HG02943 (cell line): ENCODE results near the gene VARS2.

ENCODE experiments used
- ATAC-seq: cut with Tn5 transposase; IDR thresholded peaks from one replicate; pipeline ENCODE4 v1.9.1; 2021; ENCODE audit warnings: mild to moderate bottlenecking, low read depth, moderate library complexity; ENCODE audit not compliant: unreplicated experiment

The VARS2 gene

DNA sequence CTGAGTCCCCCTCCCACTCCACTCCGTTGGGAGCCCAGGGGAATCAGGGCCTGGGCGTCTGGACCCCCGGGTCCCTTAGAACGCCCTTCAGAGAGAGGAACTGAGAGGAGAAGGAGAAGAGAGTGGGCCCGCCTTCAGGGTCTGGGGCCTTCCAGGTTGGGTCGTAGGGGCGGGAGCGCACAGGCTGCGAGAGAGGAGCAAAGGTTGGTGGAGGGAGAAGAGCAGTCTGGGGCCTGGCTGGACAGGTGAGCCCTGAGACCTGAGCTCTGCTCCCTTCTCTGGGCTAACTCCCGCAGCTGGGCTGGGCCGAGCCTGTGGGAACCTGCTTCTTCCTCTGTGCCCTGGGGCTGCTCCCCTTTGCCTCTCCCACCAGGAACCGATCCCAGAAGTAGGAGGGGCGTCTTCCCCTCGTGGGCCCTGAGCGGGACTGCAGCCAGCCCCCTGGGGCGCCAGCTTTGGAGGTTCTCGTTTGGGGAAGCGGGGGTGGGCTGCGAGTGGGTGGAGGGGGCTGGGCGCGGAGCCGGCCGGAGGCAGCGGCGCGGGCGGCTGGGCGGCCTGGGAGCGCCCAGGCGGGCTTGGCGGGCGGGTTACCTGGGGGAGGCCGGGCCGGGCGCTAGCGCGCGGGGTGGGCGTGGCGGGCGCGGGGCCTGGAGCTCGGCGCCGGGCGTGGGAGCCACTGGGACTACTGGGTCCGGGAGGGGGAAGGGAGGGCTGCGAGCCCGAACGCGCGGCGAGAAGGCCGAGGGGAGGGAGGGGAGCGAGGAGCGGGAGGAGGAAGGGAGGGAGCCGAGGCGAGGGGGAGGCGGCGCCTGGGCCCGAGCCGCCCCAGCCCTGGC, 30.1 kb upstream of the VARS2 start, which contains the start of gene DDR1:
TSS of gene DDR1 (plus strand) at position 835 of the 836 bp plus-strand sequence. CDS start 4,211 bp downstream, outside the sequence.
- no peak for ATAC-seq

DNA sequence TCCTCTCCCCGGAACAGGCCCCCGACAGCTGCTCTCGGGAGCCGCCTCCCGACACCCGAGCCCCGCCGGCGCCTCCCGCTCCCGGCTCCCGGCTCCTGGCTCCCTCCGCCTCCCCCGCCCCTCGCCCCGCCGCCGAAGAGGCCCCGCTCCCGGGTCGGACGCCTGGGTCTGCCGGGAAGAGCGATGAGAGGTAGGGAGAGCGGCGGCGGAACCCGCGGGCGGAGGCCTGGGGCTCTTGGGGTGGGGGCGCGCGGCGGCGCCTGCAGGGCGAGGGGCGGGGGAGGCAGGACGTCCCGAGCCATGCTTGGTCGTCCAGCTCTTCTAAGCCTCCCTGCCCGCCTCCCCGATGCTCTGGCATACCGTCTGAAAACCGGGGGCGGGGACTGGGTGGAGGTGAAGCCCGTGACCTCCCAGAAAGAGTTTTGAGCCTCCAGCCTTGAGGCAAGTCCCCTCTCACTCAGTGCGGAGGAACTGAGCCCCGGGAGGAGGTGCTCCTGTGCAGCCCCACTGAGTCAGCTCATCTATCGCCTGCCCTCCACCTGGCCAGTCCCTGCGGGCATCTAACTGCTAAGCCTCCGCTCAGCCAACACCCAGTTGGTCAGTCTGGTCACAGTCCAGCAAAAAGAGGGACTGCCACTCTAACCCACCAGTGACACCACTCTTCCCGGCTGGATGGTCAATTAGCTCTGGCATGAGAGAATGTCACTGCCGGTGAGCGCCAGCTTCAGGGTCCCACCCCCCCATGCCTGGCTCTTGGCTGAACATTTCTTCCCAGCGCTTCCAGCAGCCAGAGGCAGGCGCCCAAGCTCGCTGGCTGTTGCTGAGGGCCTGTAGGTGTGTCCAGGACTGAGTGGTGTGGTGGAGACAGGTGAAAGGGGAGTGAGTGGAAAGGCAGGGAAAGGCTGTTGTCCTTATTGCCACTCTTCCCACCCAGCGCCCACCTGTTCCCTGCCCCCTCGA, 29.2 kb upstream of the VARS2 start:
- ATAC-seq: no peak

DNA sequence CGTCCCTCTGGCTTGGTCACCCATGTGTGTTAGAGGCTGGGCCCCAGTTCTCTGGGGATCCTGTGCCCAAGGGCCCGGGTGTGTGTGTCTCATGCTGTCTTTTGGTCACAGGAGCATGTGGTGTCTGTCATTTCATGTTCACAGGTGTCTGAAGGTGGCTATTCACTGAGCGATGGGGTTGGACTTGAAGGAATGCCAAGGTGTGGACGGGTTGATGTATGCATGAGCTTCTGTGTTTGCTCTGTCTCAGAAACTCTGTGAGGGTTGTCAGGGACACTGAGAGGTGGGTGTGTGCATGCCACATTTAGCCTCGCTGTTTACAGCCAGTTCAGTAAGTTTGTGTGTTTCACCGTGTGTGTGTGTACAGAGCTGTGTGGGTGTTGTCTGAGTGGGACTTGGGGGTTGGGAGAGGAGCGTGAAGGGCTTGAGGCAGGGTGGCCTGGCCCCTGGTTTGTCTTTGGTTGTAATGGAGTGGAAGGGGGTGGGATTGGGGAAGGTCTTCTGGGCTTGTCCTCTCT, 28.5 kb upstream of the VARS2 start:
- no peak for ATAC-seq

GRCh38 chr6:30885999-30886896, 27.8 kb upstream of the VARS2 start:
- ATAC-seq: no peak

GRCh38 chr6:30886897-30887255, 27.2 kb upstream of the VARS2 start:
- no peak for ATAC-seq

- no peak for ATAC-seq
Observed at GRCh38 chr6:30887901-30888815, 25.9 kb upstream of the VARS2 start.

DNA sequence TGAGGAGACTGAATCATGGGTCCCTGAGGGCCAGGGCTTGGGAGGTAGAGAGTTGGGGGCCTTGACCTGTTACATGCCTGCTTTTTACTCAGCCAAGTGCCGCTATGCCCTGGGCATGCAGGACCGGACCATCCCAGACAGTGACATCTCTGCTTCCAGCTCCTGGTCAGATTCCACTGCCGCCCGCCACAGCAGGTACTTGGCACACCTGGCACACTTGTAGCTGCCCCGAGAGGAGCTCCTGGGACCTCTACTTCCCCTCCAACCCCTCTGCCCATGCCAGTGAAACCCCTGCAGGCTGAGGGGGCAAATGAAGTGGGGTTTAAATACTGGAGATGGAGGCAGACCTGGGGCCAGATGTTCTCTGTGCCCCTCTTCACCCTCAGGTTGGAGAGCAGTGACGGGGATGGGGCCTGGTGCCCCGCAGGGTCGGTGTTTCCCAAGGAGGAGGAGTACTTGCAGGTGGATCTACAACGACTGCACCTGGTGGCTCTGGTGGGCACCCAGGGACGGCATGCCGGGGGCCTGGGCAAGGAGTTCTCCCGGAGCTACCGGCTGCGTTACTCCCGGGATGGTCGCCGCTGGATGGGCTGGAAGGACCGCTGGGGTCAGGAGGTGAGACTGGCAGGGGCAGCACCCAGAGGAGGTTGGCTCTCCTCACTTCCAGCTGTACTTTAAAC, 25.1 kb upstream of the VARS2 start:
- ATAC-seq: no peak

DNA sequence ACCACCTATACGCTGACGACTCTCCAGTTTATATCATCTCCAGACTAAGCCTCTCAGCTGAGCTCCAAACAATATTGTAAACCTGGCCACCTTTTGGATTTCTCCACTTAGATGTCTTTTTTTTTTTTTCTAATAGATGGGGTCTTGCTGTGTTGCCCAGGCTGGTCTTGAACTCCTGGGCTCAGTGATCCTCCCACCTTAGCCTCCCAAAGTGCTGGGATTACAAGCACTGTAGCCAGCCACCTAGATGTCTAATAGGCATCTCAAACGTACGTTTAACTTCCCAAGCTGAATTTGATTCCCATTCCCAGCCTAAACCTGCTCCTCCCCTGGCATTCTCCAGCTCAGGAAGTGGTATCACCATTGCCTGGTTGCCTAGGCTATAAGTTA, 24.5 kb upstream of the VARS2 start:
- no peak for ATAC-seq

DNA sequence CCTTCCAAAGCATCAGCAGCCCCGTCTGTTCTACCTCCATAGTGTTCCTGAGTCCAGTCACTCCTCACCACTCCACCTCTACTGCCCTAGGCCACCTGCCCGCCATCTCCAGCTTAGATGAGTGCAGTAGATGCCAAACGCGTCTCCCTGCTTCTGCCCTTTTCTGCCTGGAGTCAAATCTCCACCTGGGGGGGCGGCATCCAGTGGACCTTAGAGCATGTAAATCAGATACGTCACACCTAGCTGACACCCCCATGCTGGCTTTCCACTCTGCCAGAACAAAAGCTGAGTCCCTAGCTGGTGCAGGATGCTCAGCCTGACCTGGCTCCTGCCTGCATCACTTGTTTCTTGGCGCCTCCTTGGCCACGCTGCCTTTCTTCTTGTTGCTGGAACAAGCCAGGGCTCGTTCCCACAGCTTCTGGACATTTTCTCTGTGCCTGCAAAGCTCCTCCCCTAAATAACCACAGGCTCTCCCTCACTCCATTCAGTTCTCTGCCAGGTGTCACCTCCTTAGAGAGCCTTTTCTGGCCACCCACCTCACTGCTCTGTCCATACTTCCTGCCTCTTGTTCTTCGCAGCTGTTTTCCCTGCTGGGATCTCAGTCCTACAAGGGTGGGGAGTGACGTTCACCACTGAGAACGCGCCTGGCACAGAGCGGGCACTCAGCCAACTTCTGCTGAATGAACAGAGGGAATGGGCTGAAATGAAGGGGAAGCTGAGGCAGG, 24.0 kb upstream of the VARS2 start:
- no peak for ATAC-seq

- ATAC-seq: no peak
Observed at GRCh38 chr6:30890646-30891449, 23.2 kb upstream of the VARS2 start.

DNA sequence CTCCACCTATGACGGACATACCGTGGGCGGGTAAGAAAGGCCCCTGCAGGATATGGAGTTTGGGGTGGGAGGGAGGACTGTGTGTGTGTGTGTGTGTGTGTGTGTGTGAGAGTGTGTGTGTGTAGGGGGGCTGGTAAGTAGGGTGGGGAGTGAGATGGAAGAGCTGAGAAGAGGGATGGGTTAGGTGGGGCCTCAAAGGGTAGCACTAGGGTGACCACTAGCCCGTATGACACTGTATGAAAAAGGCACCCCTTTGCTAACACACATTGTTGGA, 22.7 kb upstream of the VARS2 start:
- ATAC-seq: no peak

DNA sequence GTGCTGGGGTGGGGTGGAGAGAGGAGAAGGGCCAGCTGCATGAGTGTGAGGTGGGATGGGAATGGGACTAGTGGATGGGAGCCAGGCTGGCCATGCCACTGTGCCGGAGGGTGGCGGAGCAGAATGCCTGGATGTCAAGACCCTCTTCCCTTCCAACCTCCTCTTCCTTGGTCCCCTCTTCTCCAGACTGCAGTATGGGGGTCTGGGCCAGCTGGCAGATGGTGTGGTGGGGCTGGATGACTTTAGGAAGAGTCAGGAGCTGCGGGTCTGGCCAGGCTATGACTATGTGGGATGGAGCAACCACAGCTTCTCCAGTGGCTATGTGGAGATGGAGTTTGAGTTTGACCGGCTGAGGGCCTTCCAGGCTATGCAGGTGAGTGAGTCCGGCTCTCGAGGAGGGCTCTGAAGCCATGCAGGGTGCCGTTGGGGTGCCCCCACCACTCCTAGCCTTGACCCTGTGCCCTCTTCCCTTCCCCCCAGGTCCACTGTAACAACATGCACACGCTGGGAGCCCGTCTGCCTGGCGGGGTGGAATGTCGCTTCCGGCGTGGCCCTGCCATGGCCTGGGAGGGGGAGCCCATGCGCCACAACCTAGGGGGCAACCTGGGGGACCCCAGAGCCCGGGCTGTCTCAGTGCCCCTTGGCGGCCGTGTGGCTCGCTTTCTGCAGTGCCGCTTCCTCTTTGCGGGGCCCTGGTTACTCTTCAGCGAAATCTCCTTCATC, 22.1 kb upstream of the VARS2 start:
- ATAC-seq: no peak

DNA sequence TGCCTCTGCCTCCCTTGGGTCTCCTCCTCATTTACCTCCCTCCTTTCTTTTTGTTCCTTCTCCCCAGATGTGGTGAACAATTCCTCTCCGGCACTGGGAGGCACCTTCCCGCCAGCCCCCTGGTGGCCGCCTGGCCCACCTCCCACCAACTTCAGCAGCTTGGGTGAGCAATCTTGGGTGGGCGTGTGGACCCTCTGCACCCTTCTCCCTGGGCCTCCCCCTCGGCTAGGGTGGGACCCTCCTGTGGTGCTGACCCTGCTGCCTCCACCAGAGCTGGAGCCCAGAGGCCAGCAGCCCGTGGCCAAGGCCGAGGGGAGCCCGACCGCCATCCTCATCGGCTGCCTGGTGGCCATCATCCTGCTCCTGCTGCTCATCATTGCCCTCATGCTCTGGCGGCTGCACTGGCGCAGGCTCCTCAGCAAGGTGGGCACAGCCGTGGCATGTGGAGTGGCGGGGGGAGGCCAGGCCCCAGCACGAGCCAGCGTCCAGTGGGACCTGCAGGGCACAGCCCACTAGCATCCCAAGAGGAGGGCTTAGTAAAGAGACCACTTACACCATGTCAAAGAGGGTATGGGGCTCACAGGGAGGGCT, 20.9 kb upstream of the VARS2 start:
- no peak for ATAC-seq

DNA sequence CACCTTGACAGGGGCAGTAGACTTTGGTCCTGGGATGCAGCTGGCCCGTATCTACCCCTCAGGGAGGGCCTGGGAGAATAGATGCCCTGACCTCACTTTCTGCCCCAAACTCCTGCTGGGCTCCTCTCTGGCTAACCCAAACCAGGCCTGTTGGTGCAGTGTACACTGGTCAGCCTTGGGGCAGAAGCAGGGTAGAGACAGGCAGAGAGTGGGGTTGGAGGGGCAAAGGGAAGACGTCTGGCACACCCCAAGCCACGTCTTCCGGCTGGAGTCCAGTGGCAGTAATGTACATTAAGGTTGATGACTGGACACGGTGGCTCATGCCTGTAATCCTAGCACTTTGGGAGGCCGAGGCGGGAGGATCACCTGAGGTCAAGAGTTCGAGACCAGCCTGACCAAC, 20.4 kb upstream of the VARS2 start:
- ATAC-seq: no peak

DNA sequence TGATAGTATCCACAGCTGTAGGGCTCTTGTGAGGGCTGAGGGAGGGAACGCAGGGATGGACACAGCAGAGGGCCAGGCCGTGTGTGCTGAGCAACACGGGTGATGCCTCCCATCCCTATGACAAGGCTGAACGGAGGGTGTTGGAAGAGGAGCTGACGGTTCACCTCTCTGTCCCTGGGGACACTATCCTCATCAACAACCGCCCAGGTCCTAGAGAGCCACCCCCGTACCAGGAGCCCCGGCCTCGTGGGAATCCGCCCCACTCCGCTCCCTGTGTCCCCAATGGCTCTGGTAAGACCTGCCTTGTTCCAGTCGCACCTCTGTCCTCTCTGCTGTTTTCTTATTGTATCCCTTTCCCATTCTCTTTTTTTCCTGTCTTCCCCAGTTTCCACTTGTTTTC, 19.7 kb upstream of the VARS2 start:
- no peak for ATAC-seq

- no peak for ATAC-seq
Observed at GRCh38 chr6:30894935-30895334, 19.1 kb upstream of the VARS2 start.
